NCI-H128 (cell line): Measurements from ENCODE around the gene SPECC1L.

Experiments
- DNase-seq: peaks from one replicate; lab custom pipeline; 2025; ENCODE audit not compliant: unreplicated experiment; lab: John Stamatoyannopoulos, UW

SPECC1L gene

DNA sequence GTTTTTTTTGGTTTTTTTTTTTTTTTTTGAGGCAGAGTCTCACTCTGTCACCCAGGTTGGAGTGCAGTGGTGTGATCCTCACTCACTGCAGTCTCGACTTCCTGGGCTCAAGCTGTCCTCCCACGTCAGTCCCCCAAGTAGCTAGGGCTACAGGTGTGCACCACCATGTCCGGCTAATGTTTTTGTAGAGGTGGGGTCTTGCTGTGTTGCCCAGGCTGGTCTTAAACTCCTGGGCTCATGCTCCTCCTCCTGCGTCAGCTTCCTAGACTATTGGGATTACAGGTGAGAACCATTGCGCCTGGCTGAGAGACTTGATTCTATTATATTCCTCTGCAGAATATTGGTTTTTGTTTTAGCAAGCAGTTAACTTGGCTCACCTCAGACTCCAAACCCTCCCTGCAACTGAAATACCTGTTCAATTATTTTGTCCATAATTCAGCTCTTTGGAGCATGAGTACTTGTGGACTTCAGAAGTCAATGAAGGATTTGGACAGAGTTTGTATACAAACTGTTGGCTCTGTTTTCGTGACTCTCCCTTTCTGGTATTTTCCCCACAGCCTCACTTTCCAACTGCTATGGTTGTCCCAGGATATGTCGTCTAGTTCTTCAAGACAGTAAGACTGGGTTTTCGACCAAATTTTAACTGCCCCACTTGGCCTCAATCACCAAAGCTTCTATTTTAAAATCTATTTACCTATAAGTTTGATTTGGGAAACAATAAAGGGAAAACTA is 87.6 kb downstream of the SPECC1L start:
- DNase-seq, result no peak

GRCh38 chr22:24359452-24360120 is 89.0 kb downstream of the SPECC1L start:
- no peak for DNase-seq

- DNase-seq, result no peak
These were observed 91.5 kb downstream of the SPECC1L start for GRCh38 chr22:24361976-24362646.

GRCh38 chr22:24363243-24363642 is 92.6 kb downstream of the SPECC1L start:
- no peak for DNase-seq

DNA sequence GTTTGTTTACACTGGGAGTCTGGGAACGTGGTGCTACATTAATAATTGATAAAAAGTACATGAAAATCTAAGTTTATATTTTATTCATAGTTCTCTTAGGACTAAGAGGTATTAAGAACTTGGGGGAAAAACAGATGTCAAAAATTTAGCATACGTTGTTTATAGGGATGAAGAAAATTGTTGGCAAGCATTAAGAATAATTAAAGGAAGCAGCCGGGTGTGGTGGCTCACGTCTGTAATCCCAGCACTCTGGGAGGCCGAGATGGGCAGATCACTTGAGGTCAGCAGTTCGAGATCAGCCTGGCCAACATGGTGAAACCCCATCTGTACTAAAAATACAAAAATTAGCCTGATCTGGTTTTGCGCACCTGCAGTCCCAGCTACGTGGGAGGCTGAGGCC is 96.1 kb downstream of the SPECC1L start:
- DNase-seq, result no peak

GRCh38 chr22:24367841-24368240 is 97.2 kb downstream of the SPECC1L start:
- no peak for DNase-seq

- DNase-seq, result no peak
These were observed 99.8 kb downstream of the SPECC1L start for GRCh38 chr22:24370401-24370800.

DNA sequence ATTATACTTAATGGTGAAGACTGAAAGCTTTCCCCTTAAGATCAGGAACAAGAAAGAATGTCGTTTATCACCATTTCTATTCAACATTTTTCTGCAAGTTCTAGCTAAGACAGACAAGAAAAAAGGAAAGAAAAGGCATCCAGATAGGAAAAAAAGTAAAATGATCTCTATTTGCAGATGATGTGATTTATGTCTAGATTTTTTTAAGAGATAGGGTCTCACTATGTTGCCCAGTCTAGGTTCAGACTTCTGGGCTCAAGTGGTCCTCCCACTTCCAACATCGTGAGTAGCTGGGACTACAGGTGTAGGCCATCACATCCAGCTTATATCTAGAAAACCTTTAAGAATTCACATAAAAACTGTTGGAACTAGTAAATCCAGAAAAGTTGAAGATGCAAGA is 105.4 kb downstream of the SPECC1L start:
- no peak for DNase-seq

DNA sequence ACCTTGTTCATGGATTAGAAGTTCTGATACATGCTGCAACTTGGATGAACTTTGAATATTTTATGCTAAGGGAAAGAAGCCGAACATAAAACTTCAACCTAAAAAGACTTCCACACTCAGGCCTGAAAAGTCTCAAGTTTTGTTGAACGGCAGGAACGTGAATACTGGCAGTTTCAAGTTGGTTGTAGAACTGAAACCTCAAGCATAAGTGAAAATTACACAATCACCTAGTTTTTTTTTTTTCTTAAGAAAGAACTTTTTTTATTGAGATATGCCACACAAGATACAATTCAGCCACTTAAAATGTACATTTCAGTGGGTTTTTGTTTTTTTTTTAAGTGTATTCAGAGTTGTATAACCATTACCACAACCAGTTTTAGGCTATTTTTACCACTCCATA is 106.0 kb downstream of the SPECC1L start:
- DNase-seq, result no peak

GRCh38 chr22:24379536-24379935 is 108.9 kb downstream of the SPECC1L start:
- DNase-seq, result no peak

GRCh38 chr22:24380220-24380904 is 109.7 kb downstream of the SPECC1L start:
- DNase-seq, result peak; percentile 26

DNA sequence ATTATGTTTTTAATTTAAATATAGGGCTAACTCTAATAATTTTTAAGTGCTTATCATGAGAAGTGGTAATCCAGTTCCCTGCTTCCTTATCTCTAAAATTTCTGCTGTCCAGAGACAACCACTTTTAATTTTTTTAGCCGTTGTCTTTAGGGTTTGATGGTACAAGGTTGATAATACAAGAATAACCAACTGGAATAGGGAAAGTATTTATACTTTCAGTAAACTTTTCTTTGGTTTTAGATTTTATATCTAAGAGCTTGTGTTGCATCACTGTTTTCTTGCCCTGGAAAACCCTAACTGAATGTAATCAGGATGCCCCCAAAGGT is 110.2 kb downstream of the SPECC1L start:
- no peak for DNase-seq

GRCh38 chr22:24383061-24383460 is 112.4 kb downstream of the SPECC1L start:
- no peak for DNase-seq

DNA sequence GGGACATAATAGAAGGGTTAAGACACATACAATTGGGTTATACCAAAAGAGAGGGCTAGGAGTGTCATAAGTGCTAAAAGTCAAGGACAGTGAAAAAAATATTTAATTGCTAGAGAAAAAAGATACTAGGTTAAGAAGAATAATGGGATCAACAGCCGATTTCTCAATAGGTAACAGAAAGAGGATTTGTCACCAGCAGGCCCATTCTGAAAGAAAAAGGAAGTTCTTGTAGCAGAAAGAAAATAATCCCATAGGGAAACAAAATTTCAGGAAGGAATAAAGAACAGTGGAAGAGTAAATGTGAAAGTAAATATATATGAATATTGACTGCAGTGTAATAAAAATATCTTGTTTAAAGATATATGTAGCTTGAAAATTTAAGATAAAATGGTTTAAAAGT is 113.5 kb downstream of the SPECC1L start:
- no peak for DNase-seq

- DNase-seq, result no peak
These were observed 116.4 kb downstream of the SPECC1L start for GRCh38 chr22:24386937-24387471.

DNA sequence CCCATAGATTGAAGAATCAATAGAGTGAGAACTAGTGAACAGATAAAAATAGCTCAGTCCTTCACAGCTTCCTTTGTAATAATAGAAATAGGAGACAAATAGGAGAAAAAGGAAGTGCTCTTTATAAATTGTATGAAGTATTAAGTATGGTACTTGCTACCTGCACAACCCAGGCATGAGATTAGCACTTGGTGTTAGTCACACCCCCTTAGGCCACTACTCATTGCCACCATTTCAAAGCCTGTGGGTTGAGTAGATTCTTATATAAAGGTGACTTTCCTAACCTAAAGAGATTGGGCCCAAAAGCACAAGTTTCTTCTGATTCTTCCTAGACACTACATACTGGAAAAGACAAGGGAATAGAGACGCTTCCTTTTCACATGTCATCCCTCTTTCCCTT is 119.0 kb downstream of the SPECC1L start:
- no peak for DNase-seq

DNA sequence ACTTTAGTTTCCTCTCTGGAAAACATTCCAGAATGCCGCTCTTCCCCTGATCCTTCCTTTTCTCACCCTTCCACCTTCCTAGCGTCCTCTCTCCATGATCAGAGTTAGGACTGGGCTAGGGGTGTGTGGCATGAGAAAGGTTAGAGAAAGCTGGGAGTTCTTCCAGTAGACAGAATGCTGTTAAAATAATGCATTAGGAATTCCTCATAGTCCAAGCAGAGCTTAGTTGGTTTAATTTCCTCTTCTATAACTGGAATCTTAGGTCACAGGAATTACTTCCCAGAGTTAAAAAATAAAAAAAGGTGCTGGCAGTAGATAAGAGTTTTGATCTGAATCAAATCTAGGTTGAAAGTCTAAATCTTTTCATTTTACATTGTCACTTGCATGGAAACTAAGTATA is 119.5 kb downstream of the SPECC1L start:
- no peak for DNase-seq

DNA sequence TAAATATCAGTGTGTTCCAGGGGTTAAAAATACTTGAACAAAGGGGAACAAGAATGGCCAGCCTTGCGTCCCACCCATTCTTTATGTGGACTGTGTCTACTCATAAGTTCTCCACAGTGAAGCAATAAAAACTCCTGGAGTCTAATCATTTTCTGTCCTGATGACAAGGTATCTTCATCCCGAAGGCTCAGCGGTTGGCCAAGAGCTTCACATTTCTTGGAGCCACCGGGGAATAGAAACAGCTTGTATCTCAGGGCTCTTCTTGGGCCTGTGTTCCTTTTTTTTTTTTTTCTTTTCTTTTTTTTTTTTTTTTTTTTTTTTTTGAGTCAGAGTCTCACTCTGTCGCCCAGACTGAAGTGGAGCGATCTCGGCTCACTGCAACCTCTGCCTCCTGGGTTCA is 119.9 kb downstream of the SPECC1L start:
- DNase-seq, result no peak

DNA sequence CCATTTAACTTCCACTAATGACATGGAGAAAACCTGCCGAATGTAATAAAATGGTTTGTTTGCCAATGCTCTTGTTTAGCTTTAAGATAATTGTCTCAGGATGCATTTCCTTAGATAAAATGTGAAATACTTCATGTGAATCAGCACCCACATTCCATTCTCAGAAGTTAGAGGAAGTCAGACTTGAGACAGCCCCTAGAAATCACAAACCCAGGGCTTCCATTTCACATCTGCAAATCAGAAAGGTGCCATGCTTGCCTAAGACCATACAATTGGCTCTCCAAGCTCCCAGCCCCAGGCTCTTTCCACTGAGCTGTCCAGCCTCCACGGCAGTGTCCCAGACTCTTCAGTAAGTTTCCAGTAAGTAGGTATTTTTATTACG is 121.2 kb downstream of the SPECC1L start:
- DNase-seq, result no peak

GRCh38 chr22:24392218-24392931 is 121.7 kb downstream of the SPECC1L start:
- no peak for DNase-seq

DNA sequence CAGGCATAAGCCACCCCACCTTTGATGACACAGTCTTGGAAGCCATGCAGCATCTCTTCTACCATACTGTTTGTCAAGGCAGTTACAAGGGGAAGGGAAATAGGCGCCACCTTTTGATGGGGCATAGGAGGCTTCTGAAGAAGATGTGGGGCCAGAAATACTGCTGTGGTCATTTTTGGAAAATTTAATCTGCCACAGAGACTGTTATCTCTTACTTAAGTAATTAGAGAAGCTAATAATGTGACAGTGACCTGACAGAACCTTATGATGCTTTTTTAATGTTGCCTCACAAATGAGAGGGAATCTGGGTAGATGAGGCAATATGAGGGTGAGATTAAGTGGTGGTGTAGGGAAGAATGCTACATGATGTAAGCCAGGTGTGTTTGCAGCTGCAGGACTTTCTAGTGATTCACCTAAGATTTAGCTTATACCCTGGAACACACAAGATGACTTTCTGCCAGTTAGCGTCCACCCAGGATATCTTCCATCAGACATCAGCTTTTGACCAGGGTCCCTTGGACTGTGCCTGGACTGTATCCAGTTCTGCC is 122.5 kb downstream of the SPECC1L start:
- DNase-seq, result no peak
